ENCODE data around the gene LPP.

DNA sequence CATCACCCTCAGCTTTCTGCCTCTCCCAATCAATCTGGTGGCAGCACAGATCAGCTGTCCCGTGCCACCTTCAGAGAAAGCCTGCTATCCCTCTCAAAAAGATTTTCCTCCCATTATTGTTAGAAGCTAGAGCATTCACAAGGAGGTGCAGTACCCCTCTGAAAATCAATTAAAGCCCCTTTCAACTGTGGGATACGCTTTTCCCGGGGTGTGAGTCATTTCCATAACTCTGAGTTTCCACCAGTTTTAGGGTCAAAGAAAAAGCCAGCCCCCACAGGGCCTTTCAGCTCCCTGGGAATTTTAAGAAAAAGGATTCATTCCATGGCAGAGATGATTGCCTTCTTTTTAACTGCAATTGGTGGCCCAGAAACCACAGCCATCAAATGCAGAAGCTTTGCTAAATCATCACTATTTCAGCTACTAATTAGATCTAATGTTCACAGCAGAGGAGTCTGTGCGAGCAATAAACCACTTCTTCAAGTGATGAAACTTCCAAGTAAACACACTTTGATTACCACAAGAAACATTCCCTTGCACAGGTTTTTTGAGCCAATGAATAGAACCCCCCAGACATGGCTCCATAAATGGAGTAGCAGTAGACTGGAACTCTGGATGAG, 747.8 kb downstream of the LPP start:
- no peak for TF ChIP-seq POLR2A (IDR thresholded peaks at IDR 0.05)
- TF ChIP-seq, protein P1, sequence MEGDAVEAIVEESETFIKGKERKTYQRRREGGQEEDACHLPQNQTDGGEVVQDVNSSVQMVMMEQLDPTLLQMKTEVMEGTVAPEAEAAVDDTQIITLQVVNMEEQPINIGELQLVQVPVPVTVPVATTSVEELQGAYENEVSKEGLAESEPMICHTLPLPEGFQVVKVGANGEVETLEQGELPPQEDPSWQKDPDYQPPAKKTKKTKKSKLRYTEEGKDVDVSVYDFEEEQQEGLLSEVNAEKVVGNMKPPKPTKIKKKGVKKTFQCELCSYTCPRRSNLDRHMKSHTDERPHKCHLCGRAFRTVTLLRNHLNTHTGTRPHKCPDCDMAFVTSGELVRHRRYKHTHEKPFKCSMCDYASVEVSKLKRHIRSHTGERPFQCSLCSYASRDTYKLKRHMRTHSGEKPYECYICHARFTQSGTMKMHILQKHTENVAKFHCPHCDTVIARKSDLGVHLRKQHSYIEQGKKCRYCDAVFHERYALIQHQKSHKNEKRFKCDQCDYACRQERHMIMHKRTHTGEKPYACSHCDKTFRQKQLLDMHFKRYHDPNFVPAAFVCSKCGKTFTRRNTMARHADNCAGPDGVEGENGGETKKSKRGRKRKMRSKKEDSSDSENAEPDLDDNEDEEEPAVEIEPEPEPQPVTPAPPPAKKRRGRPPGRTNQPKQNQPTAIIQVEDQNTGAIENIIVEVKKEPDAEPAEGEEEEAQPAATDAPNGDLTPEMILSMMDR (IDR thresholded peaks at IDR 0.05 in 4 of 5, conservative IDR thresholded peaks at IDR 0.05 in 1 of 5), result no peak

All from gastrocnemius medialis (tissue), 4 donors.